MM.1S (cell line): ENCODE measurements around the gene TPRA1.

Experiments used
- CTCF ChIP-seq: fragments of 300-600 bp; sonication (generic); IDR thresholded peaks from 2 replicates; pipeline ENCODE4 v1.5.1; 2016; ENCODE audit warnings: antibody characterized with exemption, low read length, mixed read lengths
- EZH2 ChIP-seq: fragments of 300-600 bp; sonication (generic); optimal IDR thresholded peaks from 2 replicates; pipeline ENCODE3; 2017; ENCODE audit warnings: low read depth, mild to moderate bottlenecking, antibody characterized with exemption, low read length, mixed read lengths
- EZH2phosphoT487 ChIP-seq: fragments of 300-600 bp; sonication (generic); IDR thresholded peaks from 2 replicates; pipeline ENCODE4 v1.6.1; 2018; ENCODE audit warnings: antibody characterized with exemption, low read length

GRCh38 chr3:127568586-127568985, 21.9 kb downstream of the TPRA1 start:
- TF ChIP-seq EZH2 (no peak), CTCF (no peak), EZH2phosphoT487 (no peak)
